ENCODE results near the gene ARHGAP22.

DNA sequence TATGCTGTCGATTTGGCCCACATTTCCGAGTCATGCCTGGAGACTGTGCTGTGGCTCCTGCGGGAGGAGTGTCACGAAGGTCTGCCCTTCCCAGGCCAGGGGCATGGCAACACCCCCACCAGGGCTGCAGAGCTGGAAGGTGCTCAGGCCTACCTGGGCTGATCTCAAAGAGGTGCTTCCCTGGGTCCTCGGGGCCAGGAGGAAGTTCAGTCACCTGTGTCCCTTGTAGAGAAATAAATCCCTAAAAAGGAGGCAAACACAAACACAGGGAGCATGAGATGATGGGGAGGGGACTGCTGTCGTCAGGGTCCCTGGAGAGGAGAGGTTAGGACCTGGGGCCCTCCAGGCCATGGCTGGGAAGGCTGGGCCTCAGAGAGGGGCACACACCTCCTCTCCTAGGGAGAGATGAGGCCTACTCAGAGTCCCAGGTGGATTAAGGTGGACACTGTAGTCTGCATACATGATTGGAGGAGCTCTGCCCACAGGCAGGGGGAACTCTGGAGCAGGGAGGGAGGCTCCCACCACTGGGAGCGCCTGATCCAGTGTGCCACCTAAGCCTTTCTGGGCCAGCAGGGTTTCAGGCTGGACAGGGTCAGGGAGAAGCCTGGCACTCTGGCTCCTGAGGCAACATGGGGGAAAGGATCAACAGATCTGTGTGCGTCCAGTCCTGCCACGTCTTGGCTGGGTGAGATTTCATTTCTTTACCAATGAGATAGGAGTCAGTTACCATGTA lies 49.4 kb downstream of the ARHGAP22 start:
- TF ChIP-seq, protein P1, sequence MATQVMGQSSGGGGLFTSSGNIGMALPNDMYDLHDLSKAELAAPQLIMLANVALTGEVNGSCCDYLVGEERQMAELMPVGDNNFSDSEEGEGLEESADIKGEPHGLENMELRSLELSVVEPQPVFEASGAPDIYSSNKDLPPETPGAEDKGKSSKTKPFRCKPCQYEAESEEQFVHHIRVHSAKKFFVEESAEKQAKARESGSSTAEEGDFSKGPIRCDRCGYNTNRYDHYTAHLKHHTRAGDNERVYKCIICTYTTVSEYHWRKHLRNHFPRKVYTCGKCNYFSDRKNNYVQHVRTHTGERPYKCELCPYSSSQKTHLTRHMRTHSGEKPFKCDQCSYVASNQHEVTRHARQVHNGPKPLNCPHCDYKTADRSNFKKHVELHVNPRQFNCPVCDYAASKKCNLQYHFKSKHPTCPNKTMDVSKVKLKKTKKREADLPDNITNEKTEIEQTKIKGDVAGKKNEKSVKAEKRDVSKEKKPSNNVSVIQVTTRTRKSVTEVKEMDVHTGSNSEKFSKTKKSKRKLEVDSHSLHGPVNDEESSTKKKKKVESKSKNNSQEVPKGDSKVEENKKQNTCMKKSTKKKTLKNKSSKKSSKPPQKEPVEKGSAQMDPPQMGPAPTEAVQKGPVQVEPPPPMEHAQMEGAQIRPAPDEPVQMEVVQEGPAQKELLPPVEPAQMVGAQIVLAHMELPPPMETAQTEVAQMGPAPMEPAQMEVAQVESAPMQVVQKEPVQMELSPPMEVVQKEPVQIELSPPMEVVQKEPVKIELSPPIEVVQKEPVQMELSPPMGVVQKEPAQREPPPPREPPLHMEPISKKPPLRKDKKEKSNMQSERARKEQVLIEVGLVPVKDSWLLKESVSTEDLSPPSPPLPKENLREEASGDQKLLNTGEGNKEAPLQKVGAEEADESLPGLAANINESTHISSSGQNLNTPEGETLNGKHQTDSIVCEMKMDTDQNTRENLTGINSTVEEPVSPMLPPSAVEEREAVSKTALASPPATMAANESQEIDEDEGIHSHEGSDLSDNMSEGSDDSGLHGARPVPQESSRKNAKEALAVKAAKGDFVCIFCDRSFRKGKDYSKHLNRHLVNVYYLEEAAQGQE (IDR thresholded peaks at IDR 0.05; ENCODE audit: unreplicated experiment) = no peak
- TF ChIP-seq CTCF (conservative IDR thresholded peaks at IDR 0.05; ENCODE audit: low read depth in 2 of 2) (0 out of 4 replicates have a peak, but pooled peaks of 1 of the 2 experiments have one; percentile 24), EZH2phosphoT487 (IDR thresholded peaks at IDR 0.05; ENCODE audit: unreplicated experiment) (no peak), CREB1 (CRISPR knock-in tag; IDR thresholded peaks at IDR 0.05; ENCODE audit: low read depth) (no peak)

Data from GM23338 (cell line).